Heart left ventricle (tissue), 16 donors: ENCODE results near the gene SFXN2. TPM values are rescaled to one million over a fixed set of nuclear protein-coding genes. Genes with fewer than 3 reads are reported as not detected.

ENCODE experiments used
- ATAC-seq, 4 donors: fragments of 200-7000 bp; cut with Tn5 transposase; one replicate each; pipeline ENCODE4 v1.9.1; 2020 to 2022; ENCODE audit warnings: moderate library complexity in 4 of 4, mild to moderate bottlenecking in 3 of 4, moderate number of reproducible peaks in 1 of 4
- DNase-seq, 5 donors: peaks; one replicate each; pipeline ENCODE4 v3.0.0-alpha.2; 2020
- H3K27ac ChIP-seq, 12 donors: fragments of 200-600 bp; sonication (generic) in 4 of 12; one replicate each; pipeline versions ENCODE4 v1.5.0 to v1.8.0; 2016 to 2022; ENCODE audit warnings: mild to moderate bottlenecking in 2 of 12
- H3K27me3 ChIP-seq, 9 donors: fragments of 200-600 bp; sonication (generic) in 2 of 9; one replicate each; pipeline versions ENCODE4 v1.5.1 to v1.8.0; 2016 to 2022; ENCODE audit warnings: mild to moderate bottlenecking in 3 of 9
- H3K36me3 ChIP-seq, 9 donors: fragments of 200-600 bp; sonication (generic) in 2 of 9; one replicate each; pipeline versions ENCODE4 v1.5.0 to v1.8.0; 2018 to 2022; ENCODE audit warnings: mild to moderate bottlenecking in 2 of 9
- H3K4me1 ChIP-seq, 12 donors: fragments of 200-600 bp; sonication (generic) in 4 of 12; one replicate each; pipeline versions ENCODE4 v1.5.0 to v1.8.0; 2016 to 2022; ENCODE audit warnings: mild to moderate bottlenecking in 3 of 12
- H3K4me3 ChIP-seq, 12 donors: fragments of 200-600 bp; sonication (generic) in 4 of 12; one replicate each; pipeline versions ENCODE4 v1.5.0 to v1.8.0; 2017 to 2022; ENCODE audit warnings: mild to moderate bottlenecking in 9 of 12, moderate library complexity in 4 of 12
- H3K9me3 ChIP-seq, 12 donors: fragments of 200-600 bp; sonication (generic) in 4 of 12; one replicate each; pipeline versions ENCODE4 v1.5.0 to v1.8.0; 2016 to 2022; ENCODE audit warnings: mild to moderate bottlenecking in 1 of 12
- CTCF ChIP-seq, 12 donors: fragments of 200-600 bp; sonication (generic) in 4 of 12; IDR thresholded peaks; one replicate each; pipeline versions ENCODE4 v1.5.0 to v1.8.0; 2018 to 2022; ENCODE audit warnings: antibody characterized with exemption in 12 of 12, mild to moderate bottlenecking in 5 of 12
- POLR2A ChIP-seq, 2 donors: fragments of 450-650 bp; IDR thresholded peaks; one replicate each; pipeline ENCODE4 v1.6.1; 2017; ENCODE audit warnings: antibody characterized with exemption in 2 of 2, mild to moderate bottlenecking in 2 of 2, moderate library complexity in 2 of 2
- WGBS, 4 donors: extraction: QIAGEN DNeasy Blood & Tissue Kit in 2 of 4; methylation state at CpG; one replicate each; pipeline versions ENCODE4 v1.1.5 to v1.1.7; 2013 to 2018; 5-methylcytosine and 5-hydroxymethylcytosine counted together
- intact Hi-C, 10 donors: fragments of 100-400 bp; cut with DNase I; formaldehyde crosslinking; loops; one replicate each; pipeline versions ENCODE4 v1.11.1 to v1.14.2; 2022
- polyA plus RNA-seq, 2 donors: library from polyadenylated mRNA; stranded (reverse); fragments of 200-250 nt; gene quantifications; one replicate each; pipeline ENCODE4 v1.2.3, GENCODE V29; 2013
- total RNA-seq, 9 donors: library from RNA; depleted of rRNA in 2 of 9; stranded (reverse); fragments of >200 nt in 2 of 9; fragmentation: NEBNext Ultra II Directional in 3 of 9; extraction: Animal tissue kit (Norgen Biotek cat#: 25700) in 3 of 9; gene quantifications; one replicate each; pipeline versions ENCODE4 v1.1.0 to v1.2.4, GENCODE V29; 2016 to 2023
- donor health status: ischemic (EF 13 %, LVEDD 7.1; RV severe dilation, severe dysfunction).
- donor health status: healthy with polysubstance abuse.
- donor health status: DM: no; HTN: yes; CAD: no.
- donor health status: DM: no; HTN: no; CAD: no.
- donor health status: ischemic (EF 25% LVEDD 6.9; RV normal size, moderate dysfunction).
- donor health status: ischemic (EF 25% LVEDD 5.7; RV mildly dilated, moderate dysfunction).
- donor health status: healthy.
- donor health status: DM: yes; HTN: yes; CAD: no.
- donor health status: ischemic (EF 35%, LVEDD 5.7; RV mildly dilated, moderate dysfunction).
- donor health status: nonischemic (EF 11% LVEDD 7.7; RV severe dilation, severe dysfunction).
- donor health status: DM: yes; HTN: yes; CAD: no.
- donor health status: PGD.
- donor health status: ischemic (EF 29% LVEDD 5.4; RV normal size, mild dysfunction).
- donor health status: nonischemic (EF 23%, LVEDD 6.1; RV moderate dilation, normal function).

Gene SFXN2
- total and polyA plus RNA-seq, 11 donors = 0.50 to 7.2 (median 2.4) TPM

- Histone ChIP-seq H3K9me3 (no peaks in the 10 kb centered on the region), H3K4me3 (peak overlapping the region in 10 of 12 donors; percentile 1 to 33 (median 15)), H3K27ac (peak overlapping the region; percentile 77 to 99 (median 94)), H3K27me3 (no peaks in the 10 kb centered on the region), H3K36me3 (no peaks in the 10 kb centered on the region), H3K4me1 (peaks cover 32 to 97% (median 89%) of the 10 kb centered on the region in 12 donors)
- intact Hi-C loops = loop anchor here in 1 of 10 donors (10.0 kb wide), 1 partner anchor 138 kb away; the partner anchor contains the start of gene TRIM8
- ATAC-seq = peak; percentile 79 to 81 (median 80)
- TF ChIP-seq POLR2A (IDR thresholded peaks at IDR 0.05) (peak in 1 of 2 donors; percentile 24), CTCF (IDR thresholded peaks at IDR 0.05) (no peak)
- 12 to 22% (median 14%) methylated on average over 11 to 18 of the region's 18 CpGs for WGBS, 4 donors
- peak in 4 of 5 donors; percentile 63 to 87 (median 70) for DNase-seq
Observed at GRCh38 chr10:102782673-102783551, 68.5 kb downstream of the SFXN2 start.

GRCh38 chr10:102783568-102783967, 69.1 kb downstream of the SFXN2 start:
- TF ChIP-seq CTCF (IDR thresholded peaks at IDR 0.05) (peak in 2 of 12 donors; percentile 8 to 13), POLR2A (IDR thresholded peaks at IDR 0.05) (no peak)
- ATAC-seq = peak in 3 of 4 donors; percentile 18 to 39 (median 38)
- DNase-seq = no peak
- Histone ChIP-seq H3K27ac (peak overlapping the region; percentile 77 to 99 (median 94)), H3K9me3 (no peaks in the 10 kb centered on the region), H3K4me1 (peaks cover 32 to 95% (median 86%) of the 10 kb centered on the region in 12 donors), H3K36me3 (no peaks in the 10 kb centered on the region), H3K4me3 (peak overlapping the region in 8 of 12 donors; percentile 1 to 33 (median 13)), H3K27me3 (no peaks in the 10 kb centered on the region)
- intact Hi-C loops = loop anchor here in 1 of 10 donors (10.0 kb wide), 1 partner anchor 139 kb away; the partner anchor contains the start of gene TRIM8
- 8 to 18% (median 11%) methylated on average over 1 of the region's 1 CpG for WGBS, 4 donors

- TF ChIP-seq POLR2A (IDR thresholded peaks at IDR 0.05) = no peak
- no peak for TF ChIP-seq CTCF (IDR thresholded peaks at IDR 0.05)
- H3K27ac ChIP-seq = peak overlapping the region; percentile 11 to 99 (median 80)
- peaks cover 30 to 89% (median 72%) of the 10 kb centered on the region in 12 donors for H3K4me1 ChIP-seq
- H3K9me3 ChIP-seq = peaks cover 0 to 4% (median 0%) of the 10 kb centered on the region in 12 donors
- intact Hi-C loops = loop anchor here in 1 of 10 donors (10.0 kb wide), 1 partner anchor 141 kb away; the partner anchor contains the start of gene TRIM8
- H3K4me3 ChIP-seq = peak overlapping the region in 1 of 12 donors; percentile 31
- no peaks in the 10 kb centered on the region for H3K27me3 ChIP-seq
- ATAC-seq (peak in 1 of 4 donors; percentile 46), DNase-seq (peak in 2 of 5 donors; percentile 31 to 43)
- 37 to 52% (median 42%) methylated on average over 2 of the region's 2 CpGs for WGBS, 4 donors
- peaks cover 0 to 5% (median 0%) of the 10 kb centered on the region in 9 donors for H3K36me3 ChIP-seq
Observed at GRCh38 chr10:102785818-102786217, 71.4 kb downstream of the SFXN2 start.
